IMR-90 (cell line): Measurements from ENCODE around the gene SLC9A3. TPM values are rescaled to one million over a fixed set of nuclear protein-coding genes. Genes with fewer than 3 reads are reported as not detected.

Source experiments
- ATAC-seq: fragments of 200-7000 bp; cut with Tn5 transposase; 2 replicates; pipeline ENCODE4 v1.9.1; 2020; ENCODE audit warnings: low read depth, mild to moderate bottlenecking, moderate library complexity
- BruUV-seq: library from RNA; stranded (reverse); fragments of 400-500 nt; replicated peaks from 2 replicates; lab custom pipeline; 2021; lab: Mats Ljungman, UMichigan
- CTCF ChIA-PET: fragments of 300-600 bp; formaldehyde crosslinking; extraction: SDS; loops from one replicate; lab custom pipeline; 2021; ENCODE audit warnings: antibody characterized with exemption; lab: Yijun Ruan, JAX
- POLR2A ChIA-PET: fragments of 300-600 bp; sonication (Branson Sonifier 250); formaldehyde crosslinking; loops from one replicate; lab custom pipeline; 2022; ENCODE audit warnings: antibody characterized with exemption; ENCODE audit not compliant: unreplicated experiment; lab: Charles Lee
- DNase-seq: peaks from one replicate; pipeline ENCODE4 v3.0.0; 2013
- H2AFZ ChIP-seq: replicated peaks from 2 replicates; pipeline ENCODE3; 2013; ENCODE audit warnings: low read length, mild to moderate bottlenecking; ENCODE audit not compliant: poor library complexity
- H2AK5ac ChIP-seq: 2 replicates; pipeline ENCODE4 v1.6.1; 2013; ENCODE audit warnings: low read depth, low read length, inconsistent platforms
- H2AK9ac ChIP-seq: replicated peaks from 2 replicates; pipeline ENCODE3; 2013; ENCODE audit warnings: mild to moderate bottlenecking, low read depth, low read length, moderate library complexity; ENCODE audit not compliant: poor library complexity
- H2BK120ac ChIP-seq: 2 replicates; pipeline ENCODE4 v1.6.1; 2013; ENCODE audit warnings: low read depth, low read length, inconsistent platforms
- H2BK15ac ChIP-seq: 3 replicates; pipeline ENCODE4 v1.6.1; 2013; ENCODE audit warnings: low read depth, low read length, inconsistent platforms
- H2BK20ac ChIP-seq: 2 replicates; pipeline ENCODE4 v1.6.1; 2013; ENCODE audit warnings: low read depth, mild to moderate bottlenecking, inconsistent platforms, low read length, moderate library complexity
- H2BK5ac ChIP-seq: 2 replicates; pipeline ENCODE4 v1.6.1; 2013; ENCODE audit warnings: mild to moderate bottlenecking, low read depth, low read length, inconsistent platforms; ENCODE audit not compliant: poor library complexity, severe bottlenecking
- H3K14ac ChIP-seq: replicated peaks from 2 replicates; pipeline ENCODE4 v1.6.1; 2013; ENCODE audit warnings: low read depth, low read length, inconsistent platforms
- H3K18ac ChIP-seq: 2 replicates; pipeline ENCODE4 v1.6.1; 2013; ENCODE audit warnings: low read depth, low read length, control low read depth
- H3K23ac ChIP-seq: 2 replicates; pipeline ENCODE4 v1.6.1; 2013; ENCODE audit warnings: low read depth, low read length, inconsistent platforms
- H3K27ac ChIP-seq: 2 replicates; pipeline ENCODE4 v1.5.1; 2013; ENCODE audit warnings: mild to moderate bottlenecking, control low read depth, low read length; ENCODE audit not compliant: insufficient read depth
- H3K27me3 ChIP-seq: 2 replicates; pipeline ENCODE4 v1.6.1; 2013; ENCODE audit warnings: low read length; ENCODE audit not compliant: control insufficient read depth, insufficient read depth
- H3K36me3 ChIP-seq: 2 replicates; pipeline ENCODE4 v1.6.1; 2013; ENCODE audit warnings: low read length, mixed read lengths; ENCODE audit not compliant: control insufficient read depth, insufficient read depth
- H3K4ac ChIP-seq: 2 replicates; pipeline ENCODE4 v1.6.1; 2013; ENCODE audit warnings: low read depth, low read length, inconsistent platforms
- H3K4me1 ChIP-seq: 2 replicates; pipeline ENCODE4 v1.6.1; 2013; ENCODE audit warnings: low read length, mixed read lengths; ENCODE audit not compliant: control insufficient read depth, insufficient read depth
- H3K4me2 ChIP-seq: 2 replicates; pipeline ENCODE4 v1.6.1; 2013; ENCODE audit warnings: low read depth, mild to moderate bottlenecking, control low read depth, low read length, moderate library complexity
- H3K4me3 ChIP-seq: 2 replicates; pipeline ENCODE4 v1.5.1; 2013; ENCODE audit warnings: low read depth, mild to moderate bottlenecking, control low read depth, low read length, moderate library complexity; ENCODE audit not compliant: insufficient read depth
- H3K56ac ChIP-seq: 2 replicates; pipeline ENCODE4 v1.6.1; 2013; ENCODE audit warnings: low read length, inconsistent platforms; ENCODE audit not compliant: insufficient read depth; ENCODE audit errors: extremely low read depth
- H3K79me1 ChIP-seq, 2 experiments: 2 replicates each; pipeline ENCODE4 v1.6.1; 2013; ENCODE audit warnings: low read length in 2 of 2, inconsistent platforms in 1 of 2, low read depth in 1 of 2
- H3K9ac ChIP-seq: 2 replicates; pipeline ENCODE4 v1.6.1; 2013; ENCODE audit warnings: low read depth, low read length, control low read depth
- H3K9me1 ChIP-seq: 2 replicates; pipeline ENCODE4 v1.6.1; 2013; ENCODE audit warnings: low read length, inconsistent platforms; ENCODE audit not compliant: insufficient read depth
- H3K9me3 ChIP-seq: 2 replicates; pipeline ENCODE4 v1.6.1; 2013; ENCODE audit warnings: low read length; ENCODE audit not compliant: control insufficient read depth, insufficient read depth
- H4K20me1 ChIP-seq: 2 replicates; pipeline ENCODE4 v1.6.1; 2013; ENCODE audit warnings: low read length, inconsistent platforms; ENCODE audit not compliant: insufficient read depth
- H4K5ac ChIP-seq: 2 replicates; pipeline ENCODE4 v1.6.1; 2013; ENCODE audit warnings: mild to moderate bottlenecking, low read depth, low read length, control low read depth
- H4K8ac ChIP-seq, 2 experiments: 2 replicates each; pipeline ENCODE4 v1.6.1; 2013; ENCODE audit warnings: low read depth in 2 of 2, low read length in 2 of 2, control low read depth in 1 of 2, inconsistent platforms in 1 of 2
- H4K91ac ChIP-seq: 2 replicates; pipeline ENCODE4 v1.6.1; 2013; ENCODE audit warnings: low read depth, low read length, inconsistent platforms; ENCODE audit not compliant: insufficient read depth
- BHLHE40 ChIP-seq: fragments of 150-350 bp; IDR thresholded peaks from 2 replicates; pipeline ENCODE4 v1.6.1; 2016; ENCODE audit warnings: mild to moderate bottlenecking, low read depth, low read length
- CEBPB ChIP-seq: IDR thresholded peaks from 2 replicates; pipeline ENCODE4 v1.6.1; 2012; ENCODE audit warnings: low read depth, low read length, improper control_type of control experiment
- CHD1 ChIP-seq: IDR thresholded peaks from 2 replicates; pipeline ENCODE4 v1.6.1; 2012; ENCODE audit warnings: low read depth, low read length, improper control_type of control experiment
- CTCF ChIP-seq: conservative IDR thresholded peaks from 2 replicates; pipeline ENCODE4 v1.5.1; 2012; ENCODE audit warnings: mild to moderate bottlenecking, low read depth, low read length, improper control_type of control experiment
- ELK1 ChIP-seq: fragments of 150-350 bp; IDR thresholded peaks from 2 replicates; pipeline ENCODE4 v1.6.1; 2016; ENCODE audit warnings: low read depth, mild to moderate bottlenecking, low read length, moderate library complexity, borderline replicate concordance
- FOS ChIP-seq: fragments of 150-350 bp; IDR thresholded peaks from 2 replicates; pipeline ENCODE4 v1.6.1; 2016; ENCODE audit warnings: low read depth, low read length
- MAFK ChIP-seq: IDR thresholded peaks from 2 replicates; pipeline ENCODE4 v1.6.1; 2012; ENCODE audit warnings: low read depth, low read length, improper control_type of control experiment
- MAZ ChIP-seq: IDR thresholded peaks from 2 replicates; pipeline ENCODE4 v1.6.1; 2012; ENCODE audit warnings: low read depth, mild to moderate bottlenecking, low read length, improper control_type of control experiment, moderate library complexity, borderline replicate concordance
- MXI1 ChIP-seq: IDR thresholded peaks from 2 replicates; pipeline ENCODE4 v1.6.1; 2012; ENCODE audit warnings: low read depth, mild to moderate bottlenecking, low read length, moderate library complexity, borderline replicate concordance
- NFE2L2 ChIP-seq: fragments of 150-350 bp; IDR thresholded peaks from 2 replicates; pipeline ENCODE4 v1.6.1; 2016; ENCODE audit warnings: low read depth, mild to moderate bottlenecking, low read length
- POLR2A ChIP-seq: IDR thresholded peaks from 2 replicates; pipeline ENCODE4 v1.6.1; 2012; ENCODE audit warnings: mild to moderate bottlenecking, low read depth, low read length
- RAD21 ChIP-seq: IDR thresholded peaks from 2 replicates; pipeline ENCODE4 v1.6.1; 2012; ENCODE audit warnings: low read length, improper control_type of control experiment
- RCOR1 ChIP-seq: IDR thresholded peaks from 2 replicates; pipeline ENCODE4 v1.6.1; 2012; ENCODE audit warnings: mild to moderate bottlenecking, low read length, improper control_type of control experiment; ENCODE audit not compliant: insufficient replicate concordance
- RFX5 ChIP-seq: IDR thresholded peaks from 2 replicates; pipeline ENCODE4 v1.8.0; 2012; ENCODE audit warnings: low read depth, mild to moderate bottlenecking, low read length, moderate library complexity
- SMC3 ChIP-seq: fragments of 150-350 bp; IDR thresholded peaks from 2 replicates; pipeline ENCODE4 v1.6.1; 2016; ENCODE audit warnings: low read depth, mild to moderate bottlenecking, antibody characterized with exemption, low read length, moderate library complexity
- USF2 ChIP-seq: fragments of 150-350 bp; IDR thresholded peaks from 2 replicates; pipeline ENCODE4 v1.6.1; 2017; ENCODE audit warnings: mild to moderate bottlenecking, antibody characterized with exemption, low read length, low read depth
- WGBS, 2 experiments: methylation state at CpG; one replicate each; pipeline versions ENCODE4 v1.1.5 to v1.1.7; 2013; ENCODE audit warnings: missing lambda C conversion rate in 2 of 2; ENCODE audit not compliant: insufficient read length in 1 of 2; ENCODE audit errors: extremely low coverage in 2 of 2; 5-methylcytosine and 5-hydroxymethylcytosine counted together
- dilution Hi-C: fragments of 300-500 bp; cut with HindIII; formaldehyde crosslinking; loops from one replicate; pipeline ENCODE4 v1.14.3; 2018; ENCODE audit warnings: low sequenced_read_pairs; ENCODE audit not compliant: unreplicated experiment
- in situ Hi-C: fragments of 300-500 bp; cut with MboI; formaldehyde crosslinking; loops from 3 replicates; pipeline ENCODE4 v1.14.3; 2019; ENCODE audit warnings: low sequenced_read_pairs, inconsistent platforms, mixed read lengths
- intact Hi-C: fragments of 100-400 bp; cut with micrococcal nuclease; formaldehyde crosslinking; loops from 2 replicates; pipeline ENCODE4 v1.10.0; 2022
- polyA plus RNA-seq, 3 experiments: library from polyadenylated mRNA; depleted of rRNA; stranded (reverse); fragments of >200 nt; gene quantifications; 2 replicates each; pipeline ENCODE4 v1.2.3, GENCODE V29; 2012; ENCODE audit warnings: low replicate concordance in 1 of 3
- total RNA-seq: library from RNA; depleted of rRNA; stranded (reverse); fragments of >200 nt; gene quantifications from 2 replicates; pipeline ENCODE4 v1.2.3, GENCODE V29; 2012

The SLC9A3 gene
- total and polyA plus RNA-seq, 2 of the 4 experiments (the other 2 are of a cell fraction), result 0.72 to 1.5 TPM

- 100% methylated on average over 2 of the region's 3 CpGs for WGBS, 2 experiments
- ChIA-PET POLR2A (no interaction called here), CTCF (no interaction called here)
- Histone ChIP-seq H3K36me3 (peaks cover 68% of the 10 kb centered on the region), H2AFZ (no peak overlapping the region), H3K9ac (no peak overlapping the region), H3K9me1 (peaks cover 9% of the 10 kb centered on the region; the same call in 1 of the 2 replicates), H3K79me1 (peaks cover 4 to 56% of the 10 kb centered on the region in 2 experiments), H2BK120ac (no peak overlapping the region), H2BK15ac (no peak overlapping the region), H3K56ac (no peak overlapping the region), H3K4me3 (no peak overlapping the region), H2BK20ac (no peak overlapping the region), H2BK5ac (peak overlapping the region; percentile 52), H2AK5ac (0 out of 2 replicates have a peak overlapping the region, but pooled peaks have one; percentile 4), H3K4me1 (peaks cover 10% of the 10 kb centered on the region), H2AK9ac (no peak overlapping the region), H3K9me3 (no peaks in the 10 kb centered on the region), H3K18ac (no peak overlapping the region), H4K91ac (no peak overlapping the region), H3K27ac (no peak overlapping the region), H3K27me3 (no peaks in the 10 kb centered on the region), H3K23ac (no peak overlapping the region), H4K8ac (no peak overlapping the region), H4K20me1 (no peaks in the 10 kb centered on the region), H3K4me2 (no peak overlapping the region), H3K14ac (no peak overlapping the region; the same call in 1 of the 2 replicates), H3K4ac (no peak overlapping the region), H4K5ac (no peak overlapping the region)
- in situ Hi-C loops (no loop called here), dilution Hi-C loops (no loop called here), intact Hi-C loops (no loop called here)
- ATAC-seq (no peak), DNase-seq (no peak)
- TF ChIP-seq MXI1 (no peak), BHLHE40 (no peak), SMC3 (no peak), MAZ (no peak), FOS (no peak), CTCF (no peak), NFE2L2 (no peak), CEBPB (no peak), RFX5 (no peak), USF2 (no peak), CHD1 (no peak), POLR2A (no peak), RCOR1 (no peak), MAFK (no peak), RAD21 (no peak), ELK1 (no peak)
- no TSS peak for BruUV-seq
Observed at GRCh38 chr5:426392-426976, 97.8 kb downstream of the SLC9A3 start.
